ENCODE data around the gene NUAK1.

DNA sequence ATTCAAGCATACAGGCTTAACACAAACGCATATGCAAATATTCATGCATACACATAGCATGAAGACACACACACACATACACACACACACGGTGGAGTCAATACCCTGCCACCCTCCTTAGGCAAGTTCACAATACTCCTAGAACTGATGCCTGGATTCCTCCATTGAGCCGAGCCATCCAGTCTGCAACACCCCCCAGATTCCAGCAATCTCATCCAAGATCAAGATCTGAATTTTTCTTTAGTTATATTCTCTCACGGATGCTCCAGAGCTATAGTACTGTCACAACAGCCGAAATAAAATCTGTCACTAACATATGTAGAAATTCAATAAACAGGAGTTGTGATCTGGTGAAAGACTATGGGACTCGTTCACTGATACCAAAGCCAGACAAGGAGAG lies 110.8 kb downstream of the NUAK1 start:
- TF ChIP-seq POLR2AphosphoS5 (IDR thresholded peaks at IDR 0.05) = no peak
- TF ChIP-seq, protein P1, sequence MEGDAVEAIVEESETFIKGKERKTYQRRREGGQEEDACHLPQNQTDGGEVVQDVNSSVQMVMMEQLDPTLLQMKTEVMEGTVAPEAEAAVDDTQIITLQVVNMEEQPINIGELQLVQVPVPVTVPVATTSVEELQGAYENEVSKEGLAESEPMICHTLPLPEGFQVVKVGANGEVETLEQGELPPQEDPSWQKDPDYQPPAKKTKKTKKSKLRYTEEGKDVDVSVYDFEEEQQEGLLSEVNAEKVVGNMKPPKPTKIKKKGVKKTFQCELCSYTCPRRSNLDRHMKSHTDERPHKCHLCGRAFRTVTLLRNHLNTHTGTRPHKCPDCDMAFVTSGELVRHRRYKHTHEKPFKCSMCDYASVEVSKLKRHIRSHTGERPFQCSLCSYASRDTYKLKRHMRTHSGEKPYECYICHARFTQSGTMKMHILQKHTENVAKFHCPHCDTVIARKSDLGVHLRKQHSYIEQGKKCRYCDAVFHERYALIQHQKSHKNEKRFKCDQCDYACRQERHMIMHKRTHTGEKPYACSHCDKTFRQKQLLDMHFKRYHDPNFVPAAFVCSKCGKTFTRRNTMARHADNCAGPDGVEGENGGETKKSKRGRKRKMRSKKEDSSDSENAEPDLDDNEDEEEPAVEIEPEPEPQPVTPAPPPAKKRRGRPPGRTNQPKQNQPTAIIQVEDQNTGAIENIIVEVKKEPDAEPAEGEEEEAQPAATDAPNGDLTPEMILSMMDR (IDR thresholded peaks at IDR 0.05) = no peak
- no peak for TF ChIP-seq EP300 (IDR thresholded peaks at IDR 0.05; ENCODE audit: low read depth)
